ENCODE results near the gene MBD6. TPM values are rescaled to one million over a fixed set of nuclear protein-coding genes. Genes with fewer than 3 reads are reported as not detected.
"Not testable (repeated sequence)": the region's sequence is repeated elsewhere in the genome, so short reads cannot be mapped to it uniquely, and the experiment has no call there.

The MBD6 gene
- total and polyA plus RNA-seq, 2 donors from 2014 or later = 38.4 to 118 TPM

GRCh38 chr12:57490126-57490525, 32.5 kb upstream of the MBD6 start:
- DNase-seq (no peak), FAIRE-seq (no peak)
- Histone ChIP-seq H3K4me1 (ENCODE audit: control insufficient read depth in 2 of 3, insufficient read depth in 2 of 3, low read depth in 1 of 3, low read length in 3 of 3) (peaks cover 0 to 10% (median 0%) of the 10 kb centered on the region in 3 donors), H3K27me3 (ENCODE audit: control insufficient read depth, insufficient read depth, low read length) (no peaks in the 10 kb centered on the region), H3K36me3 (ENCODE audit: control insufficient read depth in 2 of 3, insufficient read depth in 3 of 3, low read length in 3 of 3) (peaks cover 8 to 27% (median 8%) of the 10 kb centered on the region in 3 donors), H3K9me3 (ENCODE audit: control insufficient read depth in 2 of 3, insufficient read depth in 1 of 3, low read length in 3 of 3) (no peaks in the 10 kb centered on the region), H3K9ac (ENCODE audit: low read length in 3 of 3) (no peak overlapping the region), H3K27ac (ENCODE audit: low read depth in 2 of 2, low read length in 2 of 2) (no peak overlapping the region), H3K4me3 (ENCODE audit: low read length in 3 of 3) (no peak overlapping the region)
- intact Hi-C loops (cut with DNase I) = no loop called here
- no peak for TF ChIP-seq CTCF (IDR thresholded peaks at IDR 0.05; ENCODE audit: borderline replicate concordance, extremely low read depth, insufficient read depth)

- Histone ChIP-seq H3K4me1 (ENCODE audit: control insufficient read depth in 2 of 3, insufficient read depth in 2 of 3, low read depth in 1 of 3, low read length in 3 of 3) (peaks cover 0 to 10% (median 0%) of the 10 kb centered on the region in 3 donors), H3K9ac (ENCODE audit: low read length in 3 of 3) (no peak overlapping the region), H3K4me3 (ENCODE audit: low read length in 3 of 3) (no peak overlapping the region), H3K27me3 (ENCODE audit: control insufficient read depth, insufficient read depth, low read length) (no peaks in the 10 kb centered on the region), H3K36me3 (ENCODE audit: control insufficient read depth in 2 of 3, insufficient read depth in 3 of 3, low read length in 3 of 3) (peaks cover 8 to 27% (median 8%) of the 10 kb centered on the region in 3 donors), H3K27ac (ENCODE audit: low read depth in 2 of 2, low read length in 2 of 2) (no peak overlapping the region), H3K9me3 (ENCODE audit: control insufficient read depth in 2 of 3, insufficient read depth in 1 of 3, low read length in 3 of 3) (no peaks in the 10 kb centered on the region)
- intact Hi-C loops (cut with DNase I) = no loop called here
- DNase-seq = no peak
- FAIRE-seq = no peak
- no peak for TF ChIP-seq CTCF (IDR thresholded peaks at IDR 0.05; ENCODE audit: borderline replicate concordance, extremely low read depth, insufficient read depth)
Measured at GRCh38 chr12:57491393-57492280, 31.0 kb upstream of the MBD6 start.

- H3K27ac ChIP-seq (ENCODE audit: low read depth in 2 of 2, low read length in 2 of 2); H3K4me1 ChIP-seq (ENCODE audit: control insufficient read depth in 2 of 3, insufficient read depth in 2 of 3, low read depth in 1 of 3, low read length in 3 of 3); H3K27me3 ChIP-seq (ENCODE audit: control insufficient read depth, insufficient read depth, low read length); intact Hi-C loops (cut with DNase I); H3K9ac ChIP-seq (ENCODE audit: low read length in 3 of 3); DNase-seq; H3K9me3 ChIP-seq (ENCODE audit: control insufficient read depth in 2 of 3, insufficient read depth in 1 of 3, low read length in 3 of 3); H3K4me3 ChIP-seq (ENCODE audit: low read length in 3 of 3); FAIRE-seq: not testable (repeated sequence)
- H3K36me3 ChIP-seq (ENCODE audit: control insufficient read depth in 2 of 3, insufficient read depth in 3 of 3, low read length in 3 of 3) = peaks cover 3 to 38% (median 18%) of the 10 kb centered on the region in 3 donors
Measured at GRCh38 chr12:57495051-57495701, 27.4 kb upstream of the MBD6 start.

GRCh38 chr12:57496822-57497221, 25.8 kb upstream of the MBD6 start:
- no peak overlapping the region for H3K27ac ChIP-seq (ENCODE audit: low read depth in 2 of 2, low read length in 2 of 2)
- FAIRE-seq (no peak), DNase-seq (no peak)
- H3K4me1 ChIP-seq (ENCODE audit: control insufficient read depth in 2 of 3, insufficient read depth in 2 of 3, low read depth in 1 of 3, low read length in 3 of 3) = no peaks in the 10 kb centered on the region
- no peak for TF ChIP-seq CTCF (IDR thresholded peaks at IDR 0.05; ENCODE audit: borderline replicate concordance, extremely low read depth, insufficient read depth)
- no peaks in the 10 kb centered on the region for H3K27me3 ChIP-seq (ENCODE audit: control insufficient read depth, insufficient read depth, low read length)
- peaks cover 4 to 36% (median 23%) of the 10 kb centered on the region in 3 donors for H3K36me3 ChIP-seq (ENCODE audit: control insufficient read depth in 2 of 3, insufficient read depth in 3 of 3, low read length in 3 of 3)
- no peak overlapping the region for H3K9ac ChIP-seq (ENCODE audit: low read length in 3 of 3)
- no peaks in the 10 kb centered on the region for H3K9me3 ChIP-seq (ENCODE audit: control insufficient read depth in 2 of 3, insufficient read depth in 1 of 3, low read length in 3 of 3)
- intact Hi-C loops (cut with DNase I) = no loop called here
- H3K4me3 ChIP-seq (ENCODE audit: low read length in 3 of 3) = no peak overlapping the region
